A549 (cell line): ENCODE data around the gene TSSK6. TPM values are rescaled to one million over a fixed set of nuclear protein-coding genes. Genes with fewer than 3 reads are reported as not detected.

ENCODE experiments used
- ATAC-seq, 2 experiments: fragments of 200-7000 bp in 1 of 2; fragments of >200 bp in 1 of 2; cut with Nextera tagmentation in 1 of 2; cut with Tn5 transposase in 1 of 2; 3 replicates each; pipeline versions ENCODE4 v1.8.0 to v1.9.1; 2018 to 2020; ENCODE audit warnings: mild to moderate bottlenecking in 1 of 2, moderate library complexity in 1 of 2
- CTCF ChIA-PET: fragments of 300-600 bp; sonication (Branson Sonifier 250); formaldehyde crosslinking; extraction: SDS; loops from one replicate; lab custom pipeline; 2021; ENCODE audit warnings: antibody characterized with exemption, inconsistent platforms; lab: Yijun Ruan, JAX
- POLR2A ChIA-PET: fragments of 350-600 bp; formaldehyde crosslinking; extraction: SDS; loops from one replicate; lab custom pipeline; 2021; ENCODE audit warnings: antibody characterized with exemption, inconsistent platforms; lab: Yijun Ruan, JAX
- DNase-seq, 2 experiments: peaks; one replicate each; pipeline versions ENCODE4 v3.0.0 to v3.0.0-alpha.2; 2011 to 2016; ENCODE audit warnings: low read depth in 1 of 2, low spot score in 1 of 2
- FAIRE-seq: peaks from 2 replicates; lab custom pipeline; 2011; peaks lifted over from hg19 to GRCh38; lab: Jason Lieb, UNC
- H3K27ac ChIP-seq, 2 experiments: fragments of >200 bp; sonication (Bioruptor Twin); formaldehyde crosslinking; 3 replicates each; pipeline ENCODE4 v1.5.1; 2016 to 2017
- H3K4me1 ChIP-seq: fragments of >200 bp; sonication (Bioruptor Twin); formaldehyde crosslinking; 3 replicates; pipeline ENCODE4 v1.6.1; 2016
- H3K4me2 ChIP-seq: fragments of >200 bp; sonication (Bioruptor Twin); formaldehyde crosslinking; 3 replicates; pipeline ENCODE4 v1.6.1; 2016
- H3K4me3 ChIP-seq: fragments of >200 bp; sonication (Bioruptor Twin); formaldehyde crosslinking; 3 replicates; pipeline ENCODE4 v1.5.1; 2016
- H3K9me3 ChIP-seq: fragments of >200 bp; sonication (Bioruptor Twin); formaldehyde crosslinking; 3 replicates; pipeline ENCODE4 v1.6.1; 2016
- BHLHE40 ChIP-seq: IDR thresholded peaks from 2 replicates; pipeline ENCODE4 v1.6.1; 2012; ENCODE audit warnings: low read depth, low read length, inconsistent platforms
- CEBPB ChIP-seq, 2 experiments: fragments of >200 bp in 1 of 2; sonication (Bioruptor Twin) in 1 of 2; formaldehyde crosslinking in 1 of 2; IDR thresholded peaks; 2 replicates each; pipeline ENCODE4 v1.6.1; 2012 to 2016
- CHD2 ChIP-seq: fragments of 150-350 bp; IDR thresholded peaks from 2 replicates; pipeline ENCODE4 v1.6.1; 2014; ENCODE audit warnings: low read length; ENCODE audit not compliant: partially characterized antibody
- CHD4 ChIP-seq: fragments of 200-600 bp; sonication (generic); IDR thresholded peaks from 2 replicates; pipeline ENCODE4 v1.6.1; 2016; ENCODE audit warnings: antibody characterized with exemption, mild to moderate bottlenecking, borderline replicate concordance
- CTCF ChIP-seq: fragments of >200 bp; sonication (Bioruptor Twin); formaldehyde crosslinking; IDR thresholded peaks from 3 replicates; pipeline ENCODE4 v1.5.1; 2016
- EHMT2 ChIP-seq: fragments of 200-600 bp; sonication (generic); IDR thresholded peaks from 2 replicates; pipeline ENCODE4 v1.6.1; 2016; ENCODE audit warnings: antibody characterized with exemption, low read depth, mild to moderate bottlenecking, moderate library complexity
- ESRRA ChIP-seq: fragments of 150-350 bp; IDR thresholded peaks from 2 replicates; pipeline ENCODE4 v1.6.1; 2014; ENCODE audit warnings: mild to moderate bottlenecking, low read length, borderline replicate concordance
- HDAC2 ChIP-seq: fragments of 200-600 bp; sonication (generic); IDR thresholded peaks from 2 replicates; pipeline ENCODE4 v1.6.1; 2016
- HES2 ChIP-seq: fragments of >200 bp; sonication (Bioruptor Twin); formaldehyde crosslinking; IDR thresholded peaks from 2 replicates; pipeline ENCODE4 v1.6.1; 2016
- HEYL ChIP-seq: fragments of 250-450 bp; sonication (Bioruptor Pico); IDR thresholded peaks from 2 replicates; pipeline ENCODE4 v1.8.0; 2021; ENCODE audit warnings: mild to moderate bottlenecking, moderate library complexity
- JUN ChIP-seq, 2 experiments: fragments of >200 bp; sonication (Bioruptor Twin); formaldehyde crosslinking; IDR thresholded peaks; 2 replicates in 1 of 2; 3 replicates in 1 of 2; pipeline ENCODE4 v1.6.1; 2016 to 2017
- MAFK ChIP-seq: fragments of 450-650 bp; IDR thresholded peaks from 2 replicates; pipeline ENCODE4 v1.6.1; 2014; ENCODE audit not compliant: partially characterized antibody
- MAX ChIP-seq: IDR thresholded peaks from 2 replicates; pipeline ENCODE4 v1.6.1; 2012
- NFE2L2 ChIP-seq: fragments of 150-350 bp; conservative IDR thresholded peaks from 2 replicates; pipeline ENCODE4 v1.6.1; 2014; ENCODE audit warnings: low read length
- NR3C1 ChIP-seq: fragments of >200 bp; sonication (Bioruptor Twin); formaldehyde crosslinking; IDR thresholded peaks from 3 replicates; pipeline ENCODE4 v1.6.1; 2017
- POLR2A ChIP-seq: IDR thresholded peaks from 2 replicates; pipeline ENCODE4 v1.6.1; 2012; ENCODE audit warnings: mild to moderate bottlenecking, low read length
- RARB ChIP-seq: fragments of 250-450 bp; sonication (Bioruptor Pico); IDR thresholded peaks from 2 replicates; pipeline ENCODE4 v1.8.0; 2021; ENCODE audit warnings: mild to moderate bottlenecking, moderate library complexity
- REST ChIP-seq: fragments of 200-600 bp; sonication (generic); IDR thresholded peaks from 2 replicates; pipeline ENCODE4 v1.6.1; 2016; ENCODE audit warnings: antibody characterized with exemption, mild to moderate bottlenecking, moderate library complexity
- RNF2 ChIP-seq: fragments of 200-600 bp; sonication (generic); IDR thresholded peaks from 2 replicates; pipeline ENCODE4 v1.6.1; 2016; ENCODE audit warnings: low read depth, mild to moderate bottlenecking, antibody characterized with exemption, moderate library complexity, borderline replicate concordance
- SMC3 ChIP-seq: fragments of >200 bp; sonication (Bioruptor Twin); formaldehyde crosslinking; IDR thresholded peaks from 3 replicates; pipeline ENCODE4 v1.6.1; 2018; ENCODE audit warnings: inconsistent platforms
- TFCP2L1 ChIP-seq: fragments of 250-450 bp; sonication (Bioruptor Pico); IDR thresholded peaks from 2 replicates; pipeline ENCODE4 v1.5.0; 2021; ENCODE audit warnings: mild to moderate bottlenecking
- whole genome bisulfite sequencing: methylation state at CpG from one replicate; pipeline ENCODE4 v1.1.6; 2017; ENCODE audit errors: missing lambda C conversion rate; 5-methylcytosine and 5-hydroxymethylcytosine counted together
- polyA plus RNA-seq, 4 experiments: library from polyadenylated mRNA; depleted of rRNA in 3 of 4; stranded (reverse); fragments of >200 nt; fragmentation: RNase III in 1 of 4; extraction: RNeasy Plus Mini Kit Qiagen cat#74134 plus additional on column Dnase treatment in 1 of 4; gene quantifications; 2 replicates in 3 of 4; 3 replicates in 1 of 4; pipeline ENCODE4 v1.2.3, GENCODE V29; 2011 to 2017

Gene TSSK6
- polyA plus RNA-seq, 2 of the 4 experiments (the other 2 are of a cell fraction) = 1.4 to 1.8 TPM

- H3K4me3 ChIP-seq = no peak overlapping the region
- FAIRE-seq = no peak
- no peak; a peak in 1 of 6 replicates for ATAC-seq
- no peaks in the 10 kb centered on the region for H3K4me1 ChIP-seq
- H3K4me2 ChIP-seq = no peak overlapping the region
- no peaks in the 10 kb centered on the region for H3K9me3 ChIP-seq
- CTCF ChIA-PET = interaction anchor here (1.7 to 12.3 kb wide), 2 partner anchors 8 to 17 kb away, joined by 5 to 79 read pairs; partner anchors contain the start of gene YJEFN3
- 68% methylated on average over 3 of the region's 19 CpGs for WGBS
- POLR2A ChIA-PET = no interaction called here
- TF ChIP-seq CTCF (no peak), NR3C1 (no peak), CEBPB (IDR thresholded peaks at IDR 0.05) (no peak), MAFK (no peak), EHMT2 (no peak), HES2 (no peak), TFCP2L1 (CRISPR knock-in tag) (no peak), POLR2A (no peak), CHD4 (no peak)
- H3K27ac ChIP-seq = no peak overlapping the region
- no peak for DNase-seq
Observed at GRCh38 chr19:19546751-19547162, 31.4 kb upstream of the TSSK6 start.

GRCh38 chr19:19545707-19546106, 30.4 kb upstream of the TSSK6 start:
- CTCF ChIA-PET = interaction anchor here (1.3 to 1.7 kb wide), 2 partner anchors 9 to 98 kb away, joined by 5 to 6 read pairs; partner anchors contain the start of gene GMIP
- POLR2A ChIA-PET = no interaction called here
- 92% methylated on average over 5 of the region's 23 CpGs for WGBS

More at GRCh38 chr19:19545707-19546106, 30.4 kb upstream of the TSSK6 start:
- DNase-seq (no peak), ATAC-seq (no peak), FAIRE-seq (no peak)
- TF ChIP-seq HEYL (CRISPR knock-in tag) (no peak), NFE2L2 (no peak), CEBPB (IDR thresholded peaks at IDR 0.05) (no peak), BHLHE40 (no peak), ESRRA (no peak), RARB (CRISPR knock-in tag) (no peak), HDAC2 (no peak), MAX (no peak), SMC3 (no peak), JUN (IDR thresholded peaks at IDR 0.05) (no peak), MAFK (no peak), RNF2 (no peak), CHD2 (no peak), REST (no peak)
- Histone ChIP-seq H3K4me2 (no peak overlapping the region), H3K27ac (no peak overlapping the region), H3K9me3 (no peaks in the 10 kb centered on the region), H3K4me1 (no peaks in the 10 kb centered on the region), H3K4me3 (no peak overlapping the region)
